Hematopoietic multipotent progenitor cell treated with erythropoietin and hydrocortisone succinate and interleukin-3 and kit ligand, for 6 days (in vitro differentiated cells): ENCODE data around the gene IDUA.

Experiments
- DNase-seq: peaks from one replicate; pipeline ENCODE4 v3.0.0-alpha.2; 2015

The IDUA gene

DNA sequence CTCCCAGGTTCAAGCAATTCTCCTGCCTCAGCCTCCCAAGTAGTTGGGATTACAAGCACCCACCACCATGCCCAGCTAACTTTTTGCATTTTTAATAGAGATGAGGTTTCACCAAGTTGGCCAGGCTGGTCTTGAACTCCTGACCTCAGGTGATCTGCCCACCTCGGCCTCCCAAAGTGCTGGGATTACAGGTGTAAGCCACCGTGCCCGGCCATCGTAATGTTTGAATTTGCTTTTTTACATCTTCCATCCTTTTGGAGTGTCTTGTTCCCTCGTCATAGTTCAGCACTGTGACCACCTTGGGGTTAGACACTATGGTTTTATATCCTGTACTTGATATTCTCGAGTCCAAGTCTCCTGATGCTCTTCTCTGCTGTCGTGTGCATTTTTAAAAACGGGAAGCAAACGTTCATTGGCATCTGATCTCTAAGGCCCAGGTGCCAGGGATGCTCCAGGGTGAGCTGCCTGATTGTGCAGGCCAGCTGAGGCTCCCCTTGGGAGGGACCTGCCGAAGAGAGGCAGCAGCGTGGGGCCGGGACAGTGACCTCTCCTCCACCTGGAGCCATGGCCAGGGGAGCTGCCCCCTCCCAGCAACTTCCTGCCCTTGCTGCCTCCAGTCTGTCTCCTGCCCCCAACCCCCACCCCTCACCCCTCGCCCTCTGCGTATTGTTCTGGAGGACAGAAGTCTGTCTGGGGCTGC lies 30.2 kb upstream of the IDUA start:
- DNase-seq: no peak

DNA sequence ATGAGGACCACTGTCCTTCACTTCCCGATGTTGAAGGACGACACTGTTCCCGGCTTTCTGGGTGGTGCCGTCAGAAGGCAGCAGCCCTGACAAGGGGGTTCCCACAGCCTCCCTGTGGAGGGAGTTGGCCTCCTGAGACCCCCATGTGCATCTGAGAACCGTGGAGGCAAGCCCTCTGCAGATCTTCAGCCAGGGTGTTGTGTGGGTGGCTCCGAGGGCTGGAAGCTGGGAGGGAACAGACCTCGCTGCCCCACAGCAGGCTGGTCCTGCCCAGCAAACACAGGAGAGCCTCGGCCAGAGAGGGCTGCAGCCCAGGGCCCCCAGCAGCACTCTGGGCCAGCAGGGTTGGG lies 29.6 kb upstream of the IDUA start:
- no peak for DNase-seq

DNA sequence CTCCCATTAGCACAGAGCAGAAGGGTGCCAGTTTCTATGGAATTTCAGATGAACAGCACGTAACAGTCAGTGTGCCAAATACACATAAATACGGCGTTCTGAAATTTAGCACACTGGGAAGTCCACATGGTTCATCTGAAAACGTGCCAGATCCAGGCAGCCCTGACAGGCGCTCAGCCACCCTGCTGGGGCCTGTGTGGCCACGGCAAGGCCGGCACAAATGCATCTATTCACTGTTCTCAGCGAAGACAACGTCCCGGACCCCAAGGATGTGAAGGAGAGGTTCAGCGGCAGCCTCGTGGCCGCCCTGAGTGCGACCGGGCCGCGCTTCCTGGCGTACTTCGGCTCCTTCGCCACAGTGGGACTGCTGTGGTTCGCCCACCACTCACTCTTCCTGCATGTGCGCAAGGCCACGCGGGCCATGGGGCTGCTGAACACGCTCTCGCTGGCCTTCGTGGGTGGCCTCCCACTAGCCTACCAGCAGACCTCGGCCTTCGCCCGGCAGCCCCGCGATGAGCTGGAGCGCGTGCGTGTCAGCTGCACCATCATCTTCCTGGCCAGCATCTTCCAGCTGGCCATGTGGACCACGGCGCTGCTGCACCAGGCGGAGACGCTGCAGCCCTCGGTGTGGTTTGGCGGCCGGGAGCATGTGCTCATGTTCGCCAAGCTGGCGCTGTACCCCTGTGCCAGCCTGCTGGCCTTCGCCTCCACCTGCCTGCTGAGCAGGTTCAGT lies 29.1 kb upstream of the IDUA start:
- no peak for DNase-seq

DNA sequence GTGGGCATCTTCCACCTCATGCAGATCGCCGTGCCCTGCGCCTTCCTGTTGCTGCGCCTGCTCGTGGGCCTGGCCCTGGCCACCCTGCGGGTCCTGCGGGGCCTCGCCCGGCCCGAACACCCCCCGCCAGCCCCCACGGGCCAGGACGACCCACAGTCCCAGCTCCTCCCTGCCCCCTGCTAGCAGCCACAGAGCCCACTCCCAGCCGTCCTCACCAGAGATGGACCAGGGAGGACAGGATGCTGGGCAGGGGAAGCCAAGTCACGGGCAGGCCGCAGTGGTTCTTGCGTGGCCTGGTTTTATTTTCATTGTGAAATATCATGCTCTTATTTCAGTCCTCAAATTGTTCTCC lies 28.6 kb upstream of the IDUA start:
- DNase-seq: no peak

DNA sequence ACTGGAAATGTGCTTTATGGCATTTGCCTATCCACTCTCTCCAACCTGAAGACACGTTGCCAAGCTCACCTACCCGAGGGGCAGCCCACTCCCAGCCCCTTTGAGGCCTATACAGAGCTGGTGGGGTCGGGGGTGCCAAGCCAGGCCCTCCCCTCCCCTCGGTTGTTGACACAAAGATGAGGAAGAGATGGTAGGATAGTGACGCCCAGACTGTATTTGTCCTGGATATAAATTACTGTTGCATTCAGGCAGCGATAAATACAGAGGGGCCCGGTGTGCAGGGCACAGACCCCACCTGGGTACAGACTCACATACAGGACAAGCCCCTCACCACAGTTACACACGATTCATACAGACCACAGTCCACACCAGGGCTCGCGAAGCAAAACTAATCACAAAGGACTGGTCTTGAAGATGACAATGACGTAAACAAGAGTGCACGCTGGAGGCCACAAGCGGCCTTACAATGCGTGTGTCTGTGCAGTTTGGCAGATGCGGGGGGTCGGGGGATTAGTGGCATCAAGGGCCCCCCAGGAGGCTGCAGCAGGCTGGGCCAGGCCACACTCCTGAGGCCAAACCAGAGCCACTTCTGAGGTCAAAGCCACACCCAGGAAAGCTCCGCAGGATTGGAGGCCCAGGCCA lies 28.0 kb upstream of the IDUA start:
- DNase-seq: no peak

DNA sequence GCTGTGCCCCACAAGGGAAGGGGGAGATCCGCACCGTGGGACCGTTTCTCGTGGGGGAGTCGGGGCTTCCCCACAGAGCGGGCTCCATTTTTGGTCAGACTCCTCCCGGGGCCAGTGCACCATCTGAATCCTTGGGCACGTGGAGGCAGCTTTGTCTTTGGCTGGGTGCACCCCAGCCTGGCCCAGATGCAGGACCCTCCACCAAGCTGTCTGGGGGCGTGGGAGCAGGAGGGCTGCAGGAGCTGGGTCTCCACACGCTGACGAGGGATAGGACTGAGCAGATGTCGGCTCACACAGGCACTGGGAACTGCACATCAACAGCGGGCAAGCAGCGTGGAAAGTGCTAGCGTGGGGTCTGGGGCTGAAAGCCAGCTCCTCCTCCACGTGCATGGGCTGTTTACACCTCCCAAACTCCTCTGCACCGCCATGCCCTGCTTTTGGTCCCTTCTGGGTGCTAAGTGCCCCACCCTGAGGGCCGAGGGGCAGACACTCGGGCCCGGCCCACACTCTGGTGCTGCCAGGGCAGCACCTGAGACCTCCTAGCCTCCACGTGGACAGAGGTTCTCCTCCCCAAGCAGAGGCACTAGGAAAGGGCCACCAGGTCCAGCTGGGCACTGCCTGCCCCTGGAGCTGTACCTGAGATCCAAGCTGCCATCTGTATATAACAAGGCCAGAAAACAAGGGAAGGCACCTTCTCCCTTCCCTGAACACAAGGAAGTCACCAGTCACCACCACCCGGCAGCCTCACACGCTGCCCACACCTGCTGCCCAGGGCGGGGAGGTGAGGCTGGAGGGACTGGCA lies 27.3 kb upstream of the IDUA start:
- DNase-seq: no peak

DNA sequence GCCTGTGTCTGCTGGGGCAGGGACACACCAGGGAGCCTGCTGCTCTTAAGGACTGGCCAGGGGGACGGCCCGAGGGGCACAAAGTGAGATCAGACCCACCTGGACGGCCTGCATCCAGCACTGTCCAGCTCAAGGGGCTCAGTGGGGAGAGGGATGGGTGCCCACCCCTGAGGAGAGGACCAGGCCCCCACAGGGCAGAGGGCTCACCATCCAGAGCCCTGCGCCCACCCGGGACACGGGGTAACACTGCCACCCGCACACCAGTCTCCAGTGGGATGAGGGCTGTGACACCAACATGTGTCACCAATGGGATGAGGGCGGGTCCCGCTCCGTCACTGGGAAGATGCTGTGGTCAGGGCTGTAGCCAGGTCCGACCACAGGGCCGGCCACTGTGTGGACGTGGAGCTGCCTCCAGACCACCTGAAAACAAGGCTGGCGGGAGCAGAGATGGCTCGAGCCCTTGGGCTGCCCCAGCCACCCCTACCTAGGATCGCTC lies 26.7 kb upstream of the IDUA start:
- no peak for DNase-seq

DNA sequence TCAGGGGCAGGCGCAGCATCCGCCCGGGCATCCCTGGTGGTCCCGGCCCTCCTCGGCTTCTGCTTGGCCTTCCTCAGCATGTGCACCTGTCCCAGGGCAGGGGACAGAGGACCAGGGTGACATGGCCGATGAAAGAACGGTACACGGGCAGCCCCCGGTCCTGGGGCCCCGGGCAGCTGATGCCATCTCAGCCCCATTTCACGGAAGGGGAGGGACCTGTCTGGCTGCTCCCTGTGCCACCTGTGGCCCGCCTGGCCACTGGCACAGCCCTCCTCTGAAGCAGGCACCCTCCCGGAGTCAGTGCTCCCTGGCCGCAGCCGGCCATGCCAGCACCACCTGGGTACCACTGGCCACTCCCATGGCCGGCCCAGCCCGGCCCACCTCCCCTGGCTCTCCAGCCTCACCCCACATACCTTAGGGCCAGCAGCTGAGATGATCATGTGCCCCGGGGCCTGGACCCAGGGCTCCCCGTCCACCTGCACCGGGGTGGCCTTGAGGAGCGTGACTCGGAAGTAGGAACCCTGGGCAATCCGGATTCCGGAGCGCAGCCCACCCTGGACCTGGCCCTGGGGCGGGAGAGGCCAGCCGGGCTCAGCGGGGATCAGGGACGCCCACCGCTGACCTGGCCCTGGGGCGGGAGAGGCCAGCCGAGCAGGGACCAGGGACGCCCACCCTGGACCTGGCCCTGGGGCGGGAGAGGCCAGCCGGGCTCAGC lies 26.1 kb upstream of the IDUA start:
- DNase-seq: no peak

DNA sequence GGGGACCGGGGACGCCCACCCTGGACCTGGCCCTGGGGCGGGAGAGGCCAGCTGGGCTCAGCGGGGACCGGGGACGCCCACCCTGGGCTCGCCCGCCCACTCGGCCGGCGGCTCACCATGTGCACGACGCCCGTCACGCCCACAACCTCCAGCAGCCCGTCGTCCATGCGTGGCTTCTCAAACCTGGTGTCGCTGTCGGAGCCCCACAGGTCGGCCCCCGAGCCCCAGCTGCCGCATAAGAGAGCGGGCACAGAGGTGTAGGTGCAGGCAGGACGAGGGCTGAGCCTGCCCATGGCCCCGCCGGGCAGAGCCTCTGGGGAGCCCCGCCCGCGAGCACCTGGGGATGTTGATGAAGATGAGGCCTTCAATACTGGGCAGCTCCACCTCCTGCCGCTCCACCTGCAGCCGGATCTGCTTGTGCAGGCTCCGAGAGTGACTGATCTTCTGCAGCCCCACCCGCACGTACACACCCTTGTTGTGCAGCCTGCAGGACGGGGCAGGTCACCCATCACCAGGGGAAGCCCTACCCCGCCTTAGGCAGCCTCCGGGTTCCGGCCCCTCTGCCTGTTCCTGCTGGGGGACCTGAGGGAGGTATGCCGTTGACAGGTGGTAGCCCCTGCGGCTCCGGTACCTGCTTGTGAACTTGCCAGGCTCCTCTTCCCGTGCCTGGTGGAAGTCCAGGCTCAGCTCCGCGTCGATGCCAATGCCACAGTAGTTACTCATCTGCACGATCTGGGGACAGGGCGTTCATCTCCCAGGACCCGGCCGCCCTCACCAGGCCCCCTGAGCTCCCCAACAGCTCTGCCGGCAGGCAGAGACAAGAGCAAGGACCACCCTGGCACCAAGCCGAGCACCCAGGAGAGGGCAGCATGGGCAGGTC lies 25.3 kb upstream of the IDUA start:
- DNase-seq: no peak

DNA sequence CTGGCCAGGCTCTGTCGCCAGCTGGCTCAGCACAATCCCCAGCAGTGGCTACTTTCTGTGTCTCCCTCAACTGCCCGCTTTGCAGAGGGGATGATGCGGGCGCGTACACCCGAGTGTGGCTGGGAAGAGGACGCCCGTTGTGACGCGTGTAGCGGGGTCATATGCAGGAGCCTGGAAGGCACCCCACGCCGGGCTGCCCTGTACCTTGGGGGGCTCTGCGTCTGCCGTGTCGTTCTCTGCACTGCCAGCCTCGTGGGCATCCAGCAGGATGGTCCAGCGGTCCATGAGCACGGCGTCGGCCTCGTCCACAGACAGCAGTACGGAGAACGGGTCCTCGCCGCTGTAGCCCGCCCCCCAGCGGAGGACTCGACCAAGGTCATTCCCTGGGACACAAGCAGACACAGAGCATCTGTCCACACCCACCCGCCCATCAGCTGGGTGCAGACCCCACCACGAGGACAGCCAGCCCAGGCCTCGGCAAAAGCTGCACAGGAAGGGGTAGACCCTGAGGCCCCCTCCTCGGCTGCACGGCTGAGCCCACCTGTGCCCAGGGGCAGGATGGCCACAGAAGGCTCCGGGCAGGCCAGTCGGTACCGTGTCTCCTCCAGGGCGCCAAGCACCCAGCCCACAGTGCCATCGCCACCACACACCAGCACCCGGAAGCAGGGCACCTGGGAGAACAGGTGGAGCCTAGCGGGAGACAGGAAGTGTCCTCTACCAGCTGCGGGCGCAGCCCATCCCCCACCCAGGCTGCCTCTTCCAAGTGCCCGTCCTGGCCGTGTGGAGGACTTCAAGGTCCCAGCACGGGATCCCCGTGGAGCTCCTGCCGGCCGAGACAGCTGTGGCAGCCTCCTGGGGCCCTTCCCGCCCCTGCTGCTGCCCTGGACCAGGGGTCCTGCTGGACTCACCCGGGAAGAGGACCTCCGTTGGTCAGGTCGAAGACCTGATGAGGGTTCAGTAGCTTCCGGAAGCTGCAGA lies 24.3 kb upstream of the IDUA start:
- no peak for DNase-seq

DNA sequence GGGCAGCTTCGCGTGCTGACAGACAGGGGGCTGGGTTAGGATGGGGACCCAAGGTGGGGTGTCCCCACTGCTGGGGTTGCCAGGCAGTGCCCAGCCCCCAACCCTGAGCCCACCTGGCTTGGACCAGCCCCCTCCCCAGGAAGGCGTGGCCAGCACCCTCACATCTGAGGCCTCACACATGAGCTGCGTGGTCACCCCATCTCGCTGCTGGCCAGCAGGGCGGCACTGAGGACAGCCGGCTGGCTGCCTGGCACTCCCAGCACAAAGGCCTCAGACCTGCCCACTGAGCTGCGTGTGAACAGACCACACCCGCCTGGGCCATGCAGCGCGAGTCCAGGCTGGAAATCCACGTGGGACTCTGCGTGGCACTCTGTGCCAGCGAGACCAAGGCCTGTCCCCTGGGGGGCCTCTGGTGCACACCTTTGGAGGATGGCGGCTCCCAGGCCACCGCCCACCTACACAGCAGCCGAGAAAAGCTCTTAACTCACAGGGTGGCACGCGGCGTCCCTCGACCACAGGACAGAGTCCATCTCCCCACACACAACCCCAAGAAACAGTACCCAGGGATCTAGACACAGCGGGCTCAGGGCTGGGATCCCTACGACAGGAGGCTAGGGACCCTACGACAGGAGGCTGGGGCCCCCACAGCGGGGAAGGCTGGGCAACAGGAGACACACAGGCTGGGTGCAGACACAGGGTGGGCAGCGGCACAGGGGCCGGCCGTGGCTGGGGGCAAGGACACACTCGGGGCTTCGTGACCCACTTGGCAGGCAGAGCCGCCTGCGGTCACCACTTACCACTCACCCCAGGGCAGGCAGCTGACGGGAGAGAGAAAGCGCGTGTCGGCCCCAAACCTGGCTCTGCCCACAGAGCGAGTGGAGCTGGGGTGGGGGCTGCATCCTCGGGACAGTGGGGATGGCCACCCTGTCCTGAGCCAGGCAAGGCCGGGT lies 23.3 kb upstream of the IDUA start:
- no peak for DNase-seq

DNA sequence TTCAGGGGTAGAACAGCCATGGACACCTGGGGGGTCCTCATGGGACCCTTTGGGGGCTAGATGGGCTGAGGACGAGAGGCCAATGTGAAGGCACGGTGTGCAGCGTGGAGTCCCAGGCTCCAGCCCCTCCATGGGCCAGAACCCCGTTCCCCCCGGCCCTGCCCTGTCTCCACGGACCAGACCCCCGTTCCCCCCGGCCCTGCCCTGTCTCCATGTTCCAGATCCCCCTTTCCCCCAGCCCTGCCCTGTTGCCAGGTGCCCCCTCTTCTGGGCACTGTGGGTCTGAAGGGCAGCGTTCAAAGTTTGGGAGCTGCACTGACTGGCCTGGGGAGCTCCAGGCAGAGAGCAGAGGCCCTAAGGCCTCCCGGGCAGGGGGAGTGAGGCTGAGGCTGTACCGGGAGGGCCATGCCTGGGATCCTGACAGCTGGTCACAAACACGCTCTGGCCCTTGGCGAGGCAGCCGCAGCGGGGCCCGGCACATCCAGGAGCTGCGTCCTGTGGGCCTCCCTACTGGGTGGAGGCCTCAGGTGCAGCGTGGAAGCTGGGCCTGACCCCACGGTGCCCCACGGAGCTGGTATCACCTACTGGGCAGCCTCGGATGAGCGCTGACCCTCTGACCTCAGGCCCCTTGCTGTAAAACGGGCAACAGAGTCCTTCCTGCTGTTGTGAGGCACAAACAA lies 22.4 kb upstream of the IDUA start:
- no peak for DNase-seq

DNA sequence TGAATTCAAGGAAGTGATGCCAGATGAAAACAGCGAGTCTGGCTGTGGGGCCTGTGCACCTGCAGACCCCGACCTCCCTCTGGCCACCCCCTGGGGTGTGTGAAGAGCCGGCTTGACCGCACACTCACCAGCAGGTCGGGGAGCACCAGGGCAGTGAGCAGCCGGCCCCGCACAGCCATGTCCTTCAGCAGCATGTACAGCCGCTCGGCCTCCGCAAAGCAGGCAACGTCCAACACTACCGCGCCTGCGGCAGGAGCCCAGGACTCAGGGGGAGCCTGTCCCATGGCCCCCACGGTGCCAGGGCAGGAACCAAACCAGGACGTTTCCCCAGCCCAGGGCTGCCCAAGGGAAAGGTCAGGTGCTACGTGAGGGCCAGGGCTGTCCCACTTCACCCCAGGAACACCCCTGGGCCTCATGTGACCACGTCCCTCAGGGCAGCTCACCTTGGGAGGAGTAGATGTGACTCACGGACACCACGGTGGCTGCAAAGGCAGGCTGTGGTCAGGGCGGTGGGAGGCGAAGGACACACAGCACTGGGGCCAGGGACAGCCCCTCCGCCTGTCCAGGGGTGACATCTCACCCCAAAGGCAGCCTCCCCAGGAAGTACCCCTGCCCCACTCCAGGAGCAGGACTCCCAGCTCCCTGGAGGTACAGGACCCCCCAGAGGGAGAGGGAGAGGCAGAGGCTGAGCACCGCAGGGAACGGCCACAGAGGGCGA lies 21.6 kb upstream of the IDUA start:
- no peak for DNase-seq

DNA sequence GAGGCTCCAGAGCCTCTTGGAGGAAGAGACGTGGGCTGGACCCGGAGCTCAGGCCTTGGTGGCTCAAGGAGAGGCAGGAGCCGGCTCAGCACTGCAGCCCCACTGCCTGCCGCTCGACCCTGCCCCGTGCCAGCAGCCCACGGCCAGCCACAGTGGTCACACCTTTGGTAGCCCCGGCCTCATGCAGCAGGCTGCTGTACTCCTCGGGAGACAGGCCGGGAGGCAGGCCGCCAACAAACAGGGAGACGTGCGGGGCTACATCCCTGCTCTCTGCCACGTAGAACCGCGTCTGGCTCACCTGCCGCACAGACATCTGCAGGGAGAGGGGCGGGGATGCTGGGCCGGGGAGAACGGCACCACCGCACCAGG lies 21.1 kb upstream of the IDUA start:
- DNase-seq: no peak

DNA sequence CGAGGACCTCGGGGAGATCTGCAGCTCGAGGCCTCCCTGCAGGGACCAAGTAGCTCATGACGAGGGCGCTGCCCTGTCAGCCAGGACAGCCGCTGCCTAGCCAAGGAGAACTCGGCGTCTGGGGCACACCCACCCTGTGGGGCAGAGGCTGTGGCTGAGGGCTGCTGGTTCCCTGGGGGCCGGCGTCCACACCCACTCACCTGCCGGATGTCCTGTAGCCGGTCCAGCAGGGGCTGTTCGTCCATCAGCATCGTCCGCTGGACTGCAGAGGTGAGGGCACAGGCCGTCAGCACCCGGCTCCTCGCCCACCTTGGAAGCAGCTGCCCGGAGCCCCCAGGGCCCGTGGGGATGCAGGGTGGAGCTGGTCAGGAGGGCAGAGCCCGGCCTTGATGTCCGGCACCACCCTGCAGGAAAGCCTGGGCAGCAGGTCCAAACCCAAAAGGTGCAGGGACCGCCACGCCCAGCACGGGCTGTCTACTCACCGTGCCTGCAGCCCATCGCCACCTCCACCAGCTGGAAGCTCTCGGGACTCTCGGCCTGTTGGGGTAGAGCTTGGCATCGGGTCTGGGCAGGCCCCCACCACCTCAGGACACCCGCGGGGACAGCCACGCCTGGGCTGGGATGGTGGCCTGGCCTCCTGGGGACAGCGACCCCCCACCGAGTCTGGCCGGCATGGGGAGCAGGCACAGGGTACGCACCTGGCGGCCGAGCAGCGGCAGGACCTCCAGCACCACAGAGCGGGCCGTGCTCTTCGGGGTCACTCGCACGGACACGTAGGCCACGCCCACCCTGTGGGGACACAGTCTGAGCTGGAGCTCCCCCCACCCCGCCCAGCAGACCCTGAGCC lies 20.4 kb upstream of the IDUA start:
- no peak for DNase-seq

DNA sequence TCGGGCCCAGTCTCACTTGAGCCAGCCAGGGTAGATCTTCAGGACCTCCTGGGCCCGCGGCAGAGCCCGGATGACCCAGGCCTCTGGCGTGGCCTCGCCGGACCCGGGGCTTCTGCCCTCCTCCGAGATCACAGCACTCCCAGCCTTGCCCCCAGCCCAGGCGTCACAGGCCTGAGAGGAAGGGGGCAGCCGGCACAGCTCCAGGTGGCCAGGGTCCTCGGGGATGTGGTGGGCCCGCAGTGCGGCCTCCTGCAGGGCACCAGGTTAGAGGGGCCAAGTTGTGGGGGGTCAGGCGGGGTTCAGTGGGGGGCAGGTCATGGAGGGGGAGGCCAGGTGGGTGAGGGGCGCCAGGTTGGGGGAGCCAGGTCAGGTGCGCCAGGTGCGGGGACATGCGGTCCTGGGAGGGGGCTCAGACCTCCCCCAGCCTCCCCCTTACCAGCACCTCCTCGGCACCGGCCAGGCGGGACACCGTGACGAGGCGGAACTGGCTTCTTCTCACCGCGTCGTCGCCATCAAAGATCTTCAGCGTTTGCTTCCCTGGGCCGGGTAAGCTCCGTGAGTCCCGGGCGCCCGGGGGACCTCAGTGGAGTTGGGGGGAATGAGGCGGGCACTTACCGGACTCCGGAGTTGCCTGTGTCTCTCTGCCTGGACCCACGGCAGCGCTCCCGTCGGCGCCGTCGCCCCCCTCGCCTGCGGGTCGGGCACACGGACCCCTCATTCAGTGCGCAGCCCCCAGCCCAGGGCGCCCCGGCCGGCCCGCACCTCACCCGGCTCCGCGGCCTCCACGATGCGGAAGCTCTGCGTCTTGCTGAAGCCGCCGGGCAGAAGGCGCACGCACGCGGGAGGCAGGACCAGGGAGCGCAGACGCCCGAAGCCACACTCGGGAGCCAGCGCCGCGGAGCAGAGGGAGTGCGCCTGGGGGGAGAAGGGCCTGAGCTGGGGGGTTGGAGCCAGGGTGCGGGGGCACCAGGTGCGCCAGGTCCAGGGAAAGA lies 19.4 kb upstream of the IDUA start:
- peak; percentile 35 for DNase-seq
